Measurements from ENCODE around the gene MX2.
"Not testable (repeated sequence)": the region's sequence is repeated elsewhere in the genome, so short reads cannot be mapped to it uniquely, and the experiment has no call there.

The MX2 gene

DNA sequence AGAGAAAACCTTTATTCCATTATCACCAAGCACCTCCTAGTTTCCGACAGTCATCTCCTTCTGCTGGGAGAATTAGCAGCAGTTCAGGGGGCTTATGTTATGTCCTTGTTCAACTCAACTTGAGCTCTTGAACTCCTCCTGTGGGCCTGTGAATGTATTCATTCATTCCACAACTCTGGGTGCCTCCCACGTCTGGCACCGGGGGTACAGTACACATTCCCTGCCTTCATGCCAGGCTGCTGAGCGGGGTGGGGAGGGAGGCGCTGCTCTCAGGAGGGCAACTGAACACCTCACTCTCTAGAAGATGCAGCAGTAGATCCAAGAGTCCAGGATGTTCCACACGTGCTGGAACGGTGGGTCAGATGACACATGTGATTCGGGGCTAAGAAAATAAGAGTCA is 4.3 kb upstream of the MX2 start:
- no peak overlapping the region for H3K4me3 ChIP-seq (ENCODE audit: low read depth, low read length)
- no peak overlapping the region for H3K27ac ChIP-seq
- H3K9ac ChIP-seq = no peak overlapping the region
- H2AFZ ChIP-seq = no peak overlapping the region
- no peak overlapping the region for H3K4me2 ChIP-seq (ENCODE audit: low read length)
- H3K36me3 ChIP-seq (ENCODE audit: control insufficient read depth, insufficient read depth, low read length) = no peaks in the 10 kb centered on the region
- H3K4me1 ChIP-seq = no peaks in the 10 kb centered on the region
- H3K27me3 ChIP-seq (ENCODE audit: control insufficient read depth, insufficient read depth, low read length) = no peaks in the 10 kb centered on the region
- H3K9me3 ChIP-seq (ENCODE audit: control insufficient read depth, low read length) = no peaks in the 10 kb centered on the region
- H3K79me2 ChIP-seq = no peaks in the 10 kb centered on the region
- TF ChIP-seq, protein P1, sequence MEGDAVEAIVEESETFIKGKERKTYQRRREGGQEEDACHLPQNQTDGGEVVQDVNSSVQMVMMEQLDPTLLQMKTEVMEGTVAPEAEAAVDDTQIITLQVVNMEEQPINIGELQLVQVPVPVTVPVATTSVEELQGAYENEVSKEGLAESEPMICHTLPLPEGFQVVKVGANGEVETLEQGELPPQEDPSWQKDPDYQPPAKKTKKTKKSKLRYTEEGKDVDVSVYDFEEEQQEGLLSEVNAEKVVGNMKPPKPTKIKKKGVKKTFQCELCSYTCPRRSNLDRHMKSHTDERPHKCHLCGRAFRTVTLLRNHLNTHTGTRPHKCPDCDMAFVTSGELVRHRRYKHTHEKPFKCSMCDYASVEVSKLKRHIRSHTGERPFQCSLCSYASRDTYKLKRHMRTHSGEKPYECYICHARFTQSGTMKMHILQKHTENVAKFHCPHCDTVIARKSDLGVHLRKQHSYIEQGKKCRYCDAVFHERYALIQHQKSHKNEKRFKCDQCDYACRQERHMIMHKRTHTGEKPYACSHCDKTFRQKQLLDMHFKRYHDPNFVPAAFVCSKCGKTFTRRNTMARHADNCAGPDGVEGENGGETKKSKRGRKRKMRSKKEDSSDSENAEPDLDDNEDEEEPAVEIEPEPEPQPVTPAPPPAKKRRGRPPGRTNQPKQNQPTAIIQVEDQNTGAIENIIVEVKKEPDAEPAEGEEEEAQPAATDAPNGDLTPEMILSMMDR (IDR thresholded peaks at IDR 0.05) = no peak

DNA sequence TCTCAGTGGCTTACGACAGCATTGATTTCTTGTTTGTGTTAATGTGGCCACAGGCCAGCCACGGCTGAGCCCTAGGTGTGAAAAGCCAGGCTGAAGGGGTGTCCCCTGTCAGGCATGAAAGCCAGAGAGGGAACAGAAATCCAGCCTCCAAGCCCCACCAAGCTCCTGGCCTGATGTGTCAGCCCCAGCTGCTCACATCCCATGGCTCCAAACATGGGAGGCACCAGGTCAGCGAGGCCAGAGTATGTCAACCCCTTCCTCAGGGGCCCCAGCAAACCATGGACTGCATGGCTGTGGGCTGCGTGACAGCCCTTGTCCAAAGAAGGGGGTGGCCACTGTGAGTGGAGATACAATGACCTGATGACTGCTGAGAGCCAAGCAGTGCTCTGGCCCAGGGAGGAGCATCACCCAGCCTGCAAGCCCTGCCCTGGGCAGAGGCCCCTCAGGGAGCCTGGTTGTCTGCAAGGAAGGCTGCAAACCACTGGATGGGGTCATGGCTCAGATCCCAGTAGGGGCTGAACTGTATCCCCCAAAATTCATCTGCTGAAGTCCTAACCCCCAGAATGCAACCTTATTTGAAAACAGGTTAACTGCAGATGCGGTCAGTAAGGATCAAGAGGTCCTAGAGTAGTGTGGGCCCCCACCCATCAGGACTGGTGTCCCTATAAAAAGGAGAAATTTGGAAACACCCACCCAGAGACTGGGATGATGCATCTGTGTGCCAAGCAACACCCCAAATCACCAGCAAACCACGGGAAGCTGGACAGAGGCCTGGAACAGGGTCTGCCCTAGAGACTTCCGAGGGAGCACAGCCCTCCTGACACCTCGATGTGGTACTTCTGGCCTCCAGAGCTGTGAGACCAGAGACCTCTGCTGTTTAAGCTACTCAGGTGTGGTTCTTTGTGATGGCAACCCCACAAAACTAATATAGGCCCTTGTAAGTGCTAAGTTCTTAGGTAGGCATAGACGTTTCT is 3.3 kb upstream of the MX2 start:
- Histone ChIP-seq H3K27ac (no peak overlapping the region), H3K4me2 (ENCODE audit: low read length) (no peak overlapping the region), H2AFZ (no peak overlapping the region), H3K4me3 (ENCODE audit: low read depth, low read length) (no peak overlapping the region), H3K9me3 (ENCODE audit: control insufficient read depth, low read length) (no peaks in the 10 kb centered on the region), H3K36me3 (ENCODE audit: control insufficient read depth, insufficient read depth, low read length) (no peaks in the 10 kb centered on the region), H3K27me3 (ENCODE audit: control insufficient read depth, insufficient read depth, low read length) (no peaks in the 10 kb centered on the region), H3K4me1 (no peaks in the 10 kb centered on the region), H3K9ac (no peak overlapping the region), H3K79me2 (no peaks in the 10 kb centered on the region)
- TF ChIP-seq, protein P1 (IDR thresholded peaks at IDR 0.05) = no peak

DNA sequence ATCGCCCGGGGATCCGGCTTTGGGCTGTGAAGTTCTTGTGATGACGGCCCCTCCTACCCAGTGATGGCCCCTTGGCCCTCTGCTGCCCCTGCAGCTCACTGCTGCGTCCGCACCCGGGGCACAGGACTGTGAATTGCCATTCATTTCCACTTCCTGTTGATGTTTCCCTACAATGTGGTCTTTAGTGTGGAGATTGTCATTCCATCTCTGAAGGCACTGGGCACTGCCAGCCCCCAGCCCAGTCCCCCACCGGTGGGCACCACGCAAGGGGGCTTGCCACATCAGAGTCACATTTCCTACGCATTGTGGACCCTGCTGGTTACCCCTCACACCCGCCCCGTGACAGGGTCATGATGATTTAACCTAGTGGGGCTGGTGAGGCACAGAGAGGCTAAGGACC is 2.5 kb upstream of the MX2 start:
- Histone ChIP-seq H3K36me3 (ENCODE audit: control insufficient read depth, insufficient read depth, low read length) (no peaks in the 10 kb centered on the region), H2AFZ (no peak overlapping the region), H3K9me3 (ENCODE audit: control insufficient read depth, low read length) (no peaks in the 10 kb centered on the region), H3K4me3 (ENCODE audit: low read depth, low read length) (no peak overlapping the region), H3K9ac (no peak overlapping the region), H3K4me1 (no peaks in the 10 kb centered on the region), H3K27me3 (ENCODE audit: control insufficient read depth, insufficient read depth, low read length) (no peaks in the 10 kb centered on the region), H3K79me2 (no peaks in the 10 kb centered on the region), H3K27ac (no peak overlapping the region), H3K4me2 (ENCODE audit: low read length) (no peak overlapping the region)
- TF ChIP-seq, protein P1 (IDR thresholded peaks at IDR 0.05) = no peak

DNA sequence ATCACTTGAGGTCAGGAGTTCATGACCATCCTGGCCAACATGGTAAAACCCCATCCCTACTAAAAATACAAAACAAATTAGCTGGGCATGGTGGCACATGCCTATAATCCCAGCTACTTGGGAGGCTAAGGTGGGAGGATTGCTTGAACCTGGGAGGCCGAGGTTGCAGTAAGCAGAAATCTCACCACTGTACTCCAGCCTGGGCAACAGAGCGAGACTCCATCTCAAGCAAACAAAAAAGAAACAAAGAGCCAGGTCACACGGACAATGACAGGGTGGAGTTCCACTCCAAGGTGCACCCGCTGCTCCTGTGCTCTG is 2.1 kb upstream of the MX2 start:
- H3K27me3 ChIP-seq (ENCODE audit: control insufficient read depth, insufficient read depth, low read length); H3K79me2 ChIP-seq; H3K9me3 ChIP-seq (ENCODE audit: control insufficient read depth, low read length); H2AFZ ChIP-seq; H3K4me2 ChIP-seq (ENCODE audit: low read length); H3K36me3 ChIP-seq (ENCODE audit: control insufficient read depth, insufficient read depth, low read length); H3K9ac ChIP-seq; H3K4me3 ChIP-seq (ENCODE audit: low read depth, low read length); H3K4me1 ChIP-seq; H3K27ac ChIP-seq: not testable (repeated sequence)

DNA sequence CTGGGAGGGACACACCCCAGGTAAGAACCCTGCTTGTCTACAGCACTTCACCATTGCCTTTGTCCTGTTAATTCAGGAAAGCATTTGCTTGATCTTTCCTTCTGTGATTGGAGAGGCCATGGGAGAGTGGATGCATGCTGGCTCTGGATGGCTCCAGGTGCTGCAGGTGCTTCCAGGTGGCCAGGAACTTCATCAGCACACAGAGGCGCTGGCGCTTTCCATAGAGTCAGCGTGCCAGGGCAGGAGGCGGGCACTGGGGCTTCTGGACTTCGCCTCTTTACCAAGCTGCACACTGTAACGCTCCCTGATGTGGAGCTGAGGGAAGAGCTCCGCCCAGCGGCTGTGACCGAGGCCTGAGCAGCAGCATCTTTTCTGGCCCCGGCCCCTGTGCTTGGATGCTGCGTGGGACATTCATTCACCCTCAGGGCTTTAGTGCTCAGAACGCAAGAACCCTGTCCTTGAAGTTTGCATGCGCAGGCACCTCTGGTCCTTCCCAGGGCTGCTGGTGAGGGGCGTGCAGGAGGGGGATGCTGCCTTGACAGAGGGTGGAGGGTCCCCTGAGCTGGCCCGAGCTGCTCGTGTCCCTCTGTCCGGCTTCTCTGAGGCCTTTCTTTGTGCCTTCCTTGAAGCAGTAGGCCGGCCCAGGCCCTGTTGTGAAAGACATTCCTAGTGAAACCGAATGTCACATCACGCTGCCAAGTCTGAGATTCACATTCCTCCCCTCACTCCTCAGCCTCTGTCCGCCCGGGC is 1.6 kb upstream of the MX2 start:
- no peak overlapping the region for H3K27ac ChIP-seq
- H3K9ac ChIP-seq = no peak overlapping the region
- H3K4me3 ChIP-seq (ENCODE audit: low read depth, low read length) = no peak overlapping the region

More for the DNA sequence above, 1.6 kb upstream of the MX2 start:
- Histone ChIP-seq H3K79me2 (no peaks in the 10 kb centered on the region), H3K9me3 (ENCODE audit: control insufficient read depth, low read length) (no peaks in the 10 kb centered on the region), H3K4me2 (ENCODE audit: low read length) (no peak overlapping the region), H3K4me1 (no peaks in the 10 kb centered on the region), H2AFZ (no peak overlapping the region), H3K36me3 (ENCODE audit: control insufficient read depth, insufficient read depth, low read length) (no peaks in the 10 kb centered on the region), H3K27me3 (ENCODE audit: control insufficient read depth, insufficient read depth, low read length) (no peaks in the 10 kb centered on the region)
- TF ChIP-seq, protein P1 (IDR thresholded peaks at IDR 0.05) = no peak

All from parathyroid adenoma (tissue), 2 donors.